Body of pancreas (tissue), 4 donors: ENCODE data around the gene ADGRG3.

ENCODE experiments used
- CTCF ChIP-seq, 7 experiments: fragments of 450-650 bp in 4 of 7; fragments of 200-600 bp in 3 of 7; sonication (generic) in 3 of 7; IDR thresholded peaks; one replicate each; pipeline ENCODE4 v1.5.1; 2016 to 2019; ENCODE audit warnings: antibody characterized with exemption in 7 of 7
- POLR2A ChIP-seq, 3 donors: fragments of 450-650 bp; IDR thresholded peaks; one replicate each; pipeline ENCODE4 v1.6.1; 2016; ENCODE audit warnings: antibody characterized with exemption in 3 of 3, mild to moderate bottlenecking in 2 of 3

GRCh38 chr16:57661936-57662906 lies 5.9 kb upstream of the ADGRG3 start:
- TF ChIP-seq POLR2A (IDR thresholded peaks at IDR 0.05) (no peak), CTCF (IDR thresholded peaks at IDR 0.05) (no peak)
